Right kidney (tissue), 9 donors: ENCODE measurements around the gene PYROXD2.

Experiments
- DNase-seq: peaks from one replicate; pipeline ENCODE4 v3.0.0-alpha.2; 2016
- long read RNA-seq, 8 donors: transcript quantifications; one replicate each; lab custom pipeline, GENCODE V29; 2026

Gene PYROXD2
- long read RNA-seq, donor 1, partial matches to known transcripts = 7 of 10 reads
- long read RNA-seq, donor 1, other reads (novel, unspliced or antisense) = 0 of 10 reads
- long read RNA-seq, donor 2, partial matches to known transcripts = 0 of 1 reads
- long read RNA-seq, donor 2, other reads (novel, unspliced or antisense) = 0 of 1 reads
- long read RNA-seq, donor 3, partial matches to known transcripts = 5 of 5 reads
- long read RNA-seq, donor 3, other reads (novel, unspliced or antisense) = 0 of 5 reads
- long read RNA-seq, donor 4, partial matches to known transcripts = 11 of 13 reads
- long read RNA-seq, donor 4, other reads (novel, unspliced or antisense) = 0 of 13 reads
- long read RNA-seq, donor 5, partial matches to known transcripts = 10 of 13 reads
- long read RNA-seq, donor 5, other reads (novel, unspliced or antisense) = 0 of 13 reads
- long read RNA-seq, donor 6, partial matches to known transcripts = 0 of 2 reads
- long read RNA-seq, donor 6, other reads (novel, unspliced or antisense) = 0 of 2 reads
- long read RNA-seq, donor 7, partial matches to known transcripts = 0 of 1 reads
- long read RNA-seq, donor 7, other reads (novel, unspliced or antisense) = 0 of 1 reads
- long read RNA-seq, donor 8, partial matches to known transcripts = 5 of 5 reads
- long read RNA-seq, donor 8, other reads (novel, unspliced or antisense) = 0 of 5 reads

- DNase-seq = peak; percentile 89
Observed at GRCh38 chr10:98414932-98415730, at the start of gene PYROXD2. PYROXD2 (minus strand) TSS chr10:98415182; CDS start chr10:98415135, 47 bp downstream.

GRCh38 chr10:98463976-98464754 lies 49.2 kb upstream of the PYROXD2 start:
- no peak for DNase-seq

GRCh38 chr10:98463016-98463415 lies 48.0 kb upstream of the PYROXD2 start:
- no peak for DNase-seq

GRCh38 chr10:98461500-98461842 lies 46.5 kb upstream of the PYROXD2 start:
- DNase-seq = no peak

- no peak for DNase-seq
Observed at GRCh38 chr10:98460837-98461499, 46.0 kb upstream of the PYROXD2 start.

GRCh38 chr10:98458809-98459784 lies 44.1 kb upstream of the PYROXD2 start:
- no peak for DNase-seq

GRCh38 chr10:98457721-98458120 lies 42.7 kb upstream of the PYROXD2 start:
- no peak for DNase-seq

- DNase-seq = no peak
Observed at GRCh38 chr10:98456686-98457482, 41.9 kb upstream of the PYROXD2 start.

GRCh38 chr10:98456043-98456570 lies 41.1 kb upstream of the PYROXD2 start:
- no peak for DNase-seq

- no peak for DNase-seq
Observed at GRCh38 chr10:98453729-98454128, 38.7 kb upstream of the PYROXD2 start.

GRCh38 chr10:98450618-98451017 lies 35.6 kb upstream of the PYROXD2 start:
- no peak for DNase-seq

- no peak for DNase-seq
Observed at GRCh38 chr10:98449287-98449686, 34.3 kb upstream of the PYROXD2 start.

GRCh38 chr10:98446661-98447221 lies 31.8 kb upstream of the PYROXD2 start, which contains the start of gene HPS1:
HPS1 (minus strand) TSS chr10:98446935; CDS start chr10:98443240, 3,695 bp downstream.
- DNase-seq = peak; percentile 81

- peak; percentile 58 for DNase-seq
Observed at GRCh38 chr10:98446151-98446660, 31.2 kb upstream of the PYROXD2 start.

- DNase-seq = no peak
Observed at GRCh38 chr10:98445200-98445812, 30.3 kb upstream of the PYROXD2 start.

- DNase-seq = no peak
Observed at GRCh38 chr10:98444314-98445006, 29.5 kb upstream of the PYROXD2 start.

- no peak for DNase-seq
Observed at GRCh38 chr10:98438715-98439114, 23.7 kb upstream of the PYROXD2 start.
